ENCODE results near the gene HOXA3. TPM values are rescaled to one million over a fixed set of nuclear protein-coding genes. Genes with fewer than 3 reads are reported as not detected.

Gene HOXA3
- total and polyA plus RNA-seq, 10 of the 15 experiments (the other 5 are each of a cell fraction or from before 2014, with no cell fraction given): 0.05 TPM; not detected in 9

- ChIA-PET CTCF (interaction anchor here (2.0 kb wide), 1 partner anchor 1284 kb away, joined by 4 read pairs; no protein-coding TSS in a partner anchor), RAD21 (ENCODE audit: unreplicated experiment) (no interaction called here), POLR2A (no interaction called here), SMC1A (ENCODE audit: uncharacterized antibody, unreplicated experiment) (no interaction called here)
- ATAC-seq (no peak), FAIRE-seq (no peak), DNase-seq (ENCODE audit: low read depth, low spot score) (no peak)
- Histone ChIP-seq H3K4me3 (no peak overlapping the region), H3K27ac (ENCODE audit: control insufficient read depth, insufficient read depth) (no peak overlapping the region), H3K36me3 (ENCODE audit: control insufficient read depth in 2 of 2, insufficient read depth in 2 of 2, low read length in 1 of 2) (no peaks in the 10 kb centered on the region), H3K4me2 (ENCODE audit: control insufficient read depth, insufficient read depth) (no peak overlapping the region), H3K27me3 (replicated peaks in 1 of 2; ENCODE audit: control insufficient read depth in 2 of 2, insufficient read depth in 2 of 2, low read length in 1 of 2) (peaks cover 14 to 22% of the 10 kb centered on the region in 2 experiments), H4K20me1 (ENCODE audit: control insufficient read depth, insufficient read depth) (no peaks in the 10 kb centered on the region), H3K9ac (ENCODE audit: control insufficient read depth, insufficient read depth, low read length) (no peak overlapping the region), H2AFZ (ENCODE audit: control insufficient read depth, low read depth, low read length) (no peak overlapping the region), H3K79me2 (ENCODE audit: control insufficient read depth, insufficient read depth, low read length) (no peaks in the 10 kb centered on the region), H3K9me3 (replicated peaks; ENCODE audit: control insufficient read depth, insufficient read depth, low read length) (no peaks in the 10 kb centered on the region; the same call in 2 of the 3 replicates), H3K4me1 (ENCODE audit: control insufficient read depth, insufficient read depth, low read length) (no peaks in the 10 kb centered on the region)
- intact Hi-C loops (cut with micrococcal nuclease; ENCODE audit: unreplicated experiment) (no loop called here), in situ Hi-C loops (cut with MboI) (no loop called here)
- 57% methylated on average over 6 of the region's 6 CpGs for WGBS (ENCODE audit: insufficient coverage, insufficient replicate concordance, low lambda C conversion rate, missing lambda C conversion rate)
- BruUV-seq (replicated peaks): no TSS peak
- TF ChIP-seq SP1 (IDR thresholded peaks at IDR 0.05; ENCODE audit: low read depth, low read length) (no peak), CREB1 (IDR thresholded peaks at IDR 0.05; ENCODE audit: low read depth) (no peak), MXI1 (IDR thresholded peaks at IDR 0.05; ENCODE audit: low read depth, low read length) (no peak), HDAC2 (IDR thresholded peaks at IDR 0.05) (no peak), EP300 (IDR thresholded peaks at IDR 0.05; ENCODE audit: borderline replicate concordance in 1 of 2, control insufficient read depth in 1 of 2, low read depth in 2 of 2, low read length in 2 of 2) (no peak), MTA2 (IDR thresholded peaks at IDR 0.05; ENCODE audit: low read depth) (no peak), ZBTB11 (CRISPR knock-in tag; IDR thresholded peaks at IDR 0.05) (no peak), POLR2A (IDR thresholded peaks at IDR 0.05; ENCODE audit: low read depth, low read length) (no peak), PAX8 (IDR thresholded peaks at IDR 0.05) (no peak), E2F8 (IDR thresholded peaks at IDR 0.05; ENCODE audit: low read depth, partially characterized antibody) (no peak), HCFC1 (IDR thresholded peaks at IDR 0.05; ENCODE audit: low read length) (no peak), POLR2AphosphoS2 (IDR thresholded peaks at IDR 0.05; ENCODE audit: low read depth, low read length) (no peak), NR2C2 (IDR thresholded peaks at IDR 0.05; ENCODE audit: borderline replicate concordance, control insufficient read depth, insufficient read length, low read depth) (no peak), USF1 (IDR thresholded peaks at IDR 0.05; ENCODE audit: borderline replicate concordance, extremely low read length, insufficient read depth, low read depth, low read length) (no peak), REST (IDR thresholded peaks at IDR 0.05; ENCODE audit: low read depth, low read length) (no peak)
Measured at GRCh38 chr7:27178366-27178765, 26.0 kb upstream of the HOXA3 start.

Measured in GM12878 (cell line).